ENCODE measurements around the gene GIGYF2.

DNA sequence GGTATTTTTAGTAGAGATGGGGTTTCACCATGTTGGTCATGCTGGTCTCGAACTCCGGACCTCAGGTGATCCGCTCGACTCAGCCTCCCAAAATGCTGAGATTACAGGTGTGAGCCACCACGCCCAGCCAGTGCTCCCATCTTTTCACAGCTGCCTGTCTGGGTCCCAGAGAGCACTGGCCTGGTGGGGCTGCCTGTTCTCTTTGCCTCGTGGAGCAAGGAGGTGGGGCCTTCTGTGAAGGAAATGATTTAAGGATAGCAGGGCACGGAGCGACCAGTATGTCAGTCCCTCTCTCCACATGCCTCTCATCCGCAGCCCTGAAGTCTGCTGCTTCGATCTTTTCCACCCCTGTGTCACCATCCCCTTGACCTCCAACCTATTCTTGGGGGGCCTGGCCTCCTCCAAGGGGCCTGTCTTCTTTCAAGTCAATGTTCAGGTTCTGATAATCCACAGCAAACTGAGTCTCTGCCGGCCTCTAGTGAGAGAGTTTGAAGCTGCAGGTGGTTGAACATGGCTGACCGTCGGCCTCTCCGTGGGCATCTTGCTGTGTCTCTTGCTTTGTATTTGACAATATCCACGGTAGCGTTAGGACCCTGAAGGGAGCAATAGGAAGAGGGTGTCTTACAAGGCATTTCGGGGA is 28.2 kb upstream of the GIGYF2 start:
- TF ChIP-seq REST (IDR thresholded peaks at IDR 0.05; ENCODE audit: low read depth) (no peak), RAD21 (IDR thresholded peaks at IDR 0.05; ENCODE audit: low read depth) (peak; percentile 53), TEAD4 (IDR thresholded peaks at IDR 0.05) (no peak)

Measured in Ishikawa (cell line).